IMR-90 (cell line): Measurements from ENCODE around the gene PROM2. TPM values are rescaled to one million over a fixed set of nuclear protein-coding genes. Genes with fewer than 3 reads are reported as not detected.

Experiments
- ATAC-seq: fragments of 200-7000 bp; cut with Tn5 transposase; 2 replicates; pipeline ENCODE4 v1.9.1; 2020; ENCODE audit warnings: low read depth, mild to moderate bottlenecking, moderate library complexity
- BruUV-seq: library from RNA; stranded (reverse); fragments of 400-500 nt; replicated peaks from 2 replicates; lab custom pipeline; 2021; lab: Mats Ljungman, UMichigan
- CTCF ChIA-PET: fragments of 300-600 bp; formaldehyde crosslinking; extraction: SDS; loops from one replicate; lab custom pipeline; 2021; ENCODE audit warnings: antibody characterized with exemption; lab: Yijun Ruan, JAX
- POLR2A ChIA-PET: fragments of 300-600 bp; sonication (Branson Sonifier 250); formaldehyde crosslinking; loops from one replicate; lab custom pipeline; 2022; ENCODE audit warnings: antibody characterized with exemption; ENCODE audit not compliant: unreplicated experiment; lab: Charles Lee
- DNase-seq: peaks from one replicate; pipeline ENCODE4 v3.0.0; 2013
- H2AFZ ChIP-seq: replicated peaks from 2 replicates; pipeline ENCODE3; 2013; ENCODE audit warnings: low read length, mild to moderate bottlenecking; ENCODE audit not compliant: poor library complexity
- H2AK5ac ChIP-seq: 2 replicates; pipeline ENCODE4 v1.6.1; 2013; ENCODE audit warnings: low read depth, low read length, inconsistent platforms
- H2AK9ac ChIP-seq: replicated peaks from 2 replicates; pipeline ENCODE3; 2013; ENCODE audit warnings: mild to moderate bottlenecking, low read depth, low read length, moderate library complexity; ENCODE audit not compliant: poor library complexity
- H2BK120ac ChIP-seq: 2 replicates; pipeline ENCODE4 v1.6.1; 2013; ENCODE audit warnings: low read depth, low read length, inconsistent platforms
- H2BK15ac ChIP-seq: 3 replicates; pipeline ENCODE4 v1.6.1; 2013; ENCODE audit warnings: low read depth, low read length, inconsistent platforms
- H2BK20ac ChIP-seq: 2 replicates; pipeline ENCODE4 v1.6.1; 2013; ENCODE audit warnings: low read depth, mild to moderate bottlenecking, inconsistent platforms, low read length, moderate library complexity
- H2BK5ac ChIP-seq: 2 replicates; pipeline ENCODE4 v1.6.1; 2013; ENCODE audit warnings: mild to moderate bottlenecking, low read depth, low read length, inconsistent platforms; ENCODE audit not compliant: poor library complexity, severe bottlenecking
- H3K14ac ChIP-seq: replicated peaks from 2 replicates; pipeline ENCODE4 v1.6.1; 2013; ENCODE audit warnings: low read depth, low read length, inconsistent platforms
- H3K18ac ChIP-seq: 2 replicates; pipeline ENCODE4 v1.6.1; 2013; ENCODE audit warnings: low read depth, low read length, control low read depth
- H3K23ac ChIP-seq: 2 replicates; pipeline ENCODE4 v1.6.1; 2013; ENCODE audit warnings: low read depth, low read length, inconsistent platforms
- H3K27ac ChIP-seq: 2 replicates; pipeline ENCODE4 v1.5.1; 2013; ENCODE audit warnings: mild to moderate bottlenecking, control low read depth, low read length; ENCODE audit not compliant: insufficient read depth
- H3K27me3 ChIP-seq: 2 replicates; pipeline ENCODE4 v1.6.1; 2013; ENCODE audit warnings: low read length; ENCODE audit not compliant: control insufficient read depth, insufficient read depth
- H3K36me3 ChIP-seq: 2 replicates; pipeline ENCODE4 v1.6.1; 2013; ENCODE audit warnings: low read length, mixed read lengths; ENCODE audit not compliant: control insufficient read depth, insufficient read depth
- H3K4ac ChIP-seq: 2 replicates; pipeline ENCODE4 v1.6.1; 2013; ENCODE audit warnings: low read depth, low read length, inconsistent platforms
- H3K4me1 ChIP-seq: 2 replicates; pipeline ENCODE4 v1.6.1; 2013; ENCODE audit warnings: low read length, mixed read lengths; ENCODE audit not compliant: control insufficient read depth, insufficient read depth
- H3K4me2 ChIP-seq: 2 replicates; pipeline ENCODE4 v1.6.1; 2013; ENCODE audit warnings: low read depth, mild to moderate bottlenecking, control low read depth, low read length, moderate library complexity
- H3K4me3 ChIP-seq: 2 replicates; pipeline ENCODE4 v1.5.1; 2013; ENCODE audit warnings: low read depth, mild to moderate bottlenecking, control low read depth, low read length, moderate library complexity; ENCODE audit not compliant: insufficient read depth
- H3K56ac ChIP-seq: 2 replicates; pipeline ENCODE4 v1.6.1; 2013; ENCODE audit warnings: low read length, inconsistent platforms; ENCODE audit not compliant: insufficient read depth; ENCODE audit errors: extremely low read depth
- H3K79me1 ChIP-seq, 2 experiments: 2 replicates each; pipeline ENCODE4 v1.6.1; 2013; ENCODE audit warnings: low read length in 2 of 2, inconsistent platforms in 1 of 2, low read depth in 1 of 2
- H3K9ac ChIP-seq: 2 replicates; pipeline ENCODE4 v1.6.1; 2013; ENCODE audit warnings: low read depth, low read length, control low read depth
- H3K9me1 ChIP-seq: 2 replicates; pipeline ENCODE4 v1.6.1; 2013; ENCODE audit warnings: low read length, inconsistent platforms; ENCODE audit not compliant: insufficient read depth
- H3K9me3 ChIP-seq: 2 replicates; pipeline ENCODE4 v1.6.1; 2013; ENCODE audit warnings: low read length; ENCODE audit not compliant: control insufficient read depth, insufficient read depth
- H4K20me1 ChIP-seq: 2 replicates; pipeline ENCODE4 v1.6.1; 2013; ENCODE audit warnings: low read length, inconsistent platforms; ENCODE audit not compliant: insufficient read depth
- H4K5ac ChIP-seq: 2 replicates; pipeline ENCODE4 v1.6.1; 2013; ENCODE audit warnings: mild to moderate bottlenecking, low read depth, low read length, control low read depth
- H4K8ac ChIP-seq, 2 experiments: 2 replicates each; pipeline ENCODE4 v1.6.1; 2013; ENCODE audit warnings: low read depth in 2 of 2, low read length in 2 of 2, control low read depth in 1 of 2, inconsistent platforms in 1 of 2
- H4K91ac ChIP-seq: 2 replicates; pipeline ENCODE4 v1.6.1; 2013; ENCODE audit warnings: low read depth, low read length, inconsistent platforms; ENCODE audit not compliant: insufficient read depth
- CEBPB ChIP-seq: IDR thresholded peaks from 2 replicates; pipeline ENCODE4 v1.6.1; 2012; ENCODE audit warnings: low read depth, low read length, improper control_type of control experiment
- CHD1 ChIP-seq: IDR thresholded peaks from 2 replicates; pipeline ENCODE4 v1.6.1; 2012; ENCODE audit warnings: low read depth, low read length, improper control_type of control experiment
- ELK1 ChIP-seq: fragments of 150-350 bp; IDR thresholded peaks from 2 replicates; pipeline ENCODE4 v1.6.1; 2016; ENCODE audit warnings: low read depth, mild to moderate bottlenecking, low read length, moderate library complexity, borderline replicate concordance
- MAZ ChIP-seq: IDR thresholded peaks from 2 replicates; pipeline ENCODE4 v1.6.1; 2012; ENCODE audit warnings: low read depth, mild to moderate bottlenecking, low read length, improper control_type of control experiment, moderate library complexity, borderline replicate concordance
- MXI1 ChIP-seq: IDR thresholded peaks from 2 replicates; pipeline ENCODE4 v1.6.1; 2012; ENCODE audit warnings: low read depth, mild to moderate bottlenecking, low read length, moderate library complexity, borderline replicate concordance
- RCOR1 ChIP-seq: IDR thresholded peaks from 2 replicates; pipeline ENCODE4 v1.6.1; 2012; ENCODE audit warnings: mild to moderate bottlenecking, low read length, improper control_type of control experiment; ENCODE audit not compliant: insufficient replicate concordance
- RFX5 ChIP-seq: IDR thresholded peaks from 2 replicates; pipeline ENCODE4 v1.8.0; 2012; ENCODE audit warnings: low read depth, mild to moderate bottlenecking, low read length, moderate library complexity
- SMC3 ChIP-seq: fragments of 150-350 bp; IDR thresholded peaks from 2 replicates; pipeline ENCODE4 v1.6.1; 2016; ENCODE audit warnings: low read depth, mild to moderate bottlenecking, antibody characterized with exemption, low read length, moderate library complexity
- USF2 ChIP-seq: fragments of 150-350 bp; IDR thresholded peaks from 2 replicates; pipeline ENCODE4 v1.6.1; 2017; ENCODE audit warnings: mild to moderate bottlenecking, antibody characterized with exemption, low read length, low read depth
- WGBS, 2 experiments: methylation state at CpG; one replicate each; pipeline versions ENCODE4 v1.1.5 to v1.1.7; 2013; ENCODE audit warnings: missing lambda C conversion rate in 2 of 2; ENCODE audit not compliant: insufficient read length in 1 of 2; ENCODE audit errors: extremely low coverage in 2 of 2; 5-methylcytosine and 5-hydroxymethylcytosine counted together
- dilution Hi-C: fragments of 300-500 bp; cut with HindIII; formaldehyde crosslinking; loops from one replicate; pipeline ENCODE4 v1.14.3; 2018; ENCODE audit warnings: low sequenced_read_pairs; ENCODE audit not compliant: unreplicated experiment
- in situ Hi-C: fragments of 300-500 bp; cut with MboI; formaldehyde crosslinking; loops from 3 replicates; pipeline ENCODE4 v1.14.3; 2019; ENCODE audit warnings: low sequenced_read_pairs, inconsistent platforms, mixed read lengths
- intact Hi-C: fragments of 100-400 bp; cut with micrococcal nuclease; formaldehyde crosslinking; loops from 2 replicates; pipeline ENCODE4 v1.10.0; 2022
- polyA plus RNA-seq, 3 experiments: library from polyadenylated mRNA; depleted of rRNA; stranded (reverse); fragments of >200 nt; gene quantifications; 2 replicates each; pipeline ENCODE4 v1.2.3, GENCODE V29; 2012; ENCODE audit warnings: low replicate concordance in 1 of 3
- total RNA-seq: library from RNA; depleted of rRNA; stranded (reverse); fragments of >200 nt; gene quantifications from 2 replicates; pipeline ENCODE4 v1.2.3, GENCODE V29; 2012

The PROM2 gene
- total and polyA plus RNA-seq, 2 of the 4 experiments (the other 2 are of a cell fraction): 0.26 TPM; not detected in 1

- no peak for TF ChIP-seq RFX5
Observed at GRCh38 chr2:95333888-95334338, 59.7 kb downstream of the PROM2 start (continued).

- dilution Hi-C loops (no loop called here), intact Hi-C loops (no loop called here), in situ Hi-C loops (no loop called here)
- no peaks in the 10 kb centered on the region for H4K20me1 ChIP-seq
- no peak overlapping the region for H3K27ac ChIP-seq
- H2BK120ac ChIP-seq: no peak overlapping the region
- H4K8ac ChIP-seq: no peak overlapping the region
- no peak overlapping the region for H2BK5ac ChIP-seq
- H2AK5ac ChIP-seq: no peak overlapping the region; the same call in 1 of the 2 replicates
- H3K9me1 ChIP-seq: peaks cover 3% of the 10 kb centered on the region; the same call in 1 of the 2 replicates
- H3K36me3 ChIP-seq: no peaks in the 10 kb centered on the region
- peaks cover 11% of the 10 kb centered on the region for H3K4me1 ChIP-seq
- no peak overlapping the region for H3K14ac ChIP-seq
- H3K4me3 ChIP-seq: no peak overlapping the region
- no peak overlapping the region for H2AFZ ChIP-seq
- H2BK20ac ChIP-seq: peak overlapping the region; percentile 66; the same call in 1 of the 2 replicates
- H4K91ac ChIP-seq: no peak overlapping the region
- TF ChIP-seq USF2: no peak
- no peak for TF ChIP-seq CHD1
- TF ChIP-seq MXI1: no peak
- no peak for TF ChIP-seq ELK1
- no peak for TF ChIP-seq RCOR1
- no peak for TF ChIP-seq MAZ
- no peak for TF ChIP-seq CEBPB
- no peak for TF ChIP-seq RFX5
- TF ChIP-seq SMC3: no peak
- no peak overlapping the region for H3K23ac ChIP-seq
- H3K9me3 ChIP-seq: no peaks in the 10 kb centered on the region; the same call in 1 of the 2 replicates
- POLR2A ChIA-PET: no interaction called here
- peaks cover 6% of the 10 kb centered on the region for H3K27me3 ChIP-seq
- no peak overlapping the region for H3K4ac ChIP-seq
- WGBS, 2 experiments: no CpG with 5 or more reads among the region's 1 CpG
- H3K4me2 ChIP-seq: no peak overlapping the region
- H3K79me1 ChIP-seq: no peaks in the 10 kb centered on the region
- no TSS peak for BruUV-seq
- no peak overlapping the region for H3K56ac ChIP-seq
- H4K5ac ChIP-seq: no peak overlapping the region
- CTCF ChIA-PET: interaction anchor here (0.6 to 2.3 kb wide), 3 partner anchors 10 to 103 kb away, joined by 3 to 10 read pairs (median 10); no protein-coding TSS in a partner anchor
- no peak overlapping the region for H2AK9ac ChIP-seq
- H3K9ac ChIP-seq: no peak overlapping the region
- H2BK15ac ChIP-seq: no peak overlapping the region
- DNase-seq (peak; percentile 47), ATAC-seq (no peak)
- no peak overlapping the region for H3K18ac ChIP-seq
Observed at GRCh38 chr2:95334916-95335641, 60.8 kb downstream of the PROM2 start.
